SU-DHL-6 (cell line): Measurements from ENCODE around the gene CHPF2.

Experiments
- H2AFZ ChIP-seq: fragments of 200-600 bp; sonication (generic); 2 replicates; pipeline ENCODE4 v1.6.1; 2014; ENCODE audit warnings: low read depth, mild to moderate bottlenecking, moderate library complexity, mixed read lengths, antibody characterized with exemption, low read length; ENCODE audit not compliant: severe bottlenecking
- H3F3A ChIP-seq: fragments of 200-600 bp; shearing (Covaris generic); 2 replicates; pipeline ENCODE4 v1.6.0; 2016; ENCODE audit warnings: antibody characterized with exemption, mild to moderate bottlenecking; ENCODE audit not compliant: insufficient read depth
- H3K27ac ChIP-seq: fragments of 200-600 bp; sonication (generic); 2 replicates; pipeline ENCODE4 v1.5.1; 2016; ENCODE audit warnings: low read depth, mild to moderate bottlenecking, low read length, moderate library complexity, mixed read lengths
- H3K27me3 ChIP-seq: fragments of 200-600 bp; sonication (generic), shearing (Covaris generic); 2 replicates; pipeline ENCODE4 v1.6.0; 2014; ENCODE audit warnings: mild to moderate bottlenecking, low read length
- H3K36me3 ChIP-seq: fragments of 200-600 bp; sonication (generic); 2 replicates; pipeline ENCODE4 v1.6.1; 2014; ENCODE audit warnings: mild to moderate bottlenecking, low read length, mixed read lengths
- H3K4me2 ChIP-seq: fragments of 300-600, 200-600 bp; shearing (Covaris generic), sonication (generic); 2 replicates; pipeline ENCODE4 v1.6.0; 2014; ENCODE audit warnings: low read length, low read depth, mild to moderate bottlenecking; ENCODE audit not compliant: poor library complexity, severe bottlenecking
- H3K4me3 ChIP-seq: fragments of 200-600 bp; sonication (generic); 2 replicates; pipeline ENCODE4 v1.5.1; 2014; ENCODE audit warnings: antibody characterized with exemption, low read length, mild to moderate bottlenecking, mixed read lengths; ENCODE audit not compliant: insufficient read depth, poor library complexity, severe bottlenecking
- H3K79me2 ChIP-seq: fragments of 200-600 bp; sonication (generic); 2 replicates; pipeline ENCODE4 v1.6.1; 2014; ENCODE audit warnings: mild to moderate bottlenecking, low read length, moderate library complexity; ENCODE audit not compliant: insufficient read depth
- H3K9ac ChIP-seq: fragments of 200-600 bp; sonication (generic); 2 replicates; pipeline ENCODE4 v1.7.0; 2014; ENCODE audit warnings: mild to moderate bottlenecking, low read length
- H3K9me2 ChIP-seq: fragments of 200-600 bp; sonication (generic); replicated peaks from 2 replicates; pipeline ENCODE4 v1.6.1; 2014; ENCODE audit warnings: low read length; ENCODE audit not compliant: insufficient read depth
- H3K9me3 ChIP-seq: fragments of 200-600 bp; sonication (generic); 2 replicates; pipeline ENCODE4 v1.6.1; 2014; ENCODE audit warnings: low read length, mixed read lengths; ENCODE audit not compliant: insufficient read depth
- H4K20me1 ChIP-seq: fragments of 200-600 bp; sonication (generic); 2 replicates; pipeline ENCODE4 v1.6.1; 2014; ENCODE audit warnings: low read depth, mild to moderate bottlenecking, antibody characterized with exemption, low read length, moderate library complexity, mixed read lengths
- CTCF ChIP-seq: fragments of 200-600 bp; sonication (generic); IDR thresholded peaks from one replicate; pipeline ENCODE4 v1.5.1; 2017; ENCODE audit warnings: antibody characterized with exemption, mild to moderate bottlenecking, low read length, moderate library complexity; ENCODE audit not compliant: insufficient read depth, poor library complexity, severe bottlenecking
- EZH2phosphoT487 ChIP-seq: fragments of 200-600 bp; sonication (generic), shearing (Covaris generic); conservative IDR thresholded peaks from 2 replicates; pipeline ENCODE4 v1.6.1; 2018; ENCODE audit warnings: mild to moderate bottlenecking, antibody characterized with exemption, low read length, moderate library complexity, mixed read lengths

The CHPF2 gene

GRCh38 chr7:151280388-151281019 lies 48.2 kb downstream of the CHPF2 start:
- Histone ChIP-seq H3K36me3 (no peaks in the 10 kb centered on the region), H3K9me2 (no peaks in the 10 kb centered on the region), H3K9me3 (no peaks in the 10 kb centered on the region), H3K4me2 (no peak overlapping the region), H4K20me1 (no peaks in the 10 kb centered on the region), H3K9ac (no peak overlapping the region), H3K27me3 (no peaks in the 10 kb centered on the region; the same call in 1 of the 2 replicates), H3K27ac (no peak overlapping the region), H3K79me2 (no peaks in the 10 kb centered on the region), H2AFZ (no peak overlapping the region), H3F3A (no peaks in the 10 kb centered on the region), H3K4me3 (no peak overlapping the region)
- TF ChIP-seq EZH2phosphoT487, result no peak
- TF ChIP-seq CTCF, result no peak

GRCh38 chr7:151281686-151282085 lies 49.4 kb downstream of the CHPF2 start:
- H2AFZ ChIP-seq, result no peak overlapping the region
- TF ChIP-seq CTCF (no peak), EZH2phosphoT487 (no peak)

GRCh38 chr7:151282111-151282510 lies 49.8 kb downstream of the CHPF2 start:
- Histone ChIP-seq H2AFZ (no peak overlapping the region), H3K4me2 (no peak overlapping the region), H3K36me3 (no peaks in the 10 kb centered on the region), H3F3A (no peaks in the 10 kb centered on the region), H3K9me2 (no peaks in the 10 kb centered on the region), H3K4me3 (no peak overlapping the region), H3K27ac (no peak overlapping the region), H4K20me1 (no peaks in the 10 kb centered on the region), H3K79me2 (no peaks in the 10 kb centered on the region), H3K27me3 (no peaks in the 10 kb centered on the region; the same call in 1 of the 2 replicates), H3K9ac (no peak overlapping the region), H3K9me3 (no peaks in the 10 kb centered on the region)
- TF ChIP-seq EZH2phosphoT487 (no peak), CTCF (no peak)

More at GRCh38 chr7:151281686-151282085, 49.4 kb downstream of the CHPF2 start:
- Histone ChIP-seq H3K9me2 (no peaks in the 10 kb centered on the region), H4K20me1 (no peaks in the 10 kb centered on the region), H3K79me2 (no peaks in the 10 kb centered on the region), H3K36me3 (no peaks in the 10 kb centered on the region), H3F3A (no peaks in the 10 kb centered on the region), H3K4me3 (no peak overlapping the region), H3K4me2 (no peak overlapping the region), H3K27me3 (no peaks in the 10 kb centered on the region; the same call in 1 of the 2 replicates), H3K9ac (no peak overlapping the region), H3K27ac (no peak overlapping the region), H3K9me3 (no peaks in the 10 kb centered on the region)
